NCI-H2107 treated with DMSO at 0.1 percent for 48 hours (cell line): ENCODE measurements around the gene CNOT6.

Experiments
- DNase-seq: peaks from one replicate; lab custom pipeline; 2025; ENCODE audit not compliant: unreplicated experiment; lab: John Stamatoyannopoulos, UW

The CNOT6 gene

GRCh38 chr5:180613814-180614188 lies 119.6 kb downstream of the CNOT6 start:
- no peak for DNase-seq

- no peak for DNase-seq
These were observed 124.3 kb downstream of the CNOT6 start for GRCh38 chr5:180618487-180618828.

GRCh38 chr5:180618829-180619562 lies 124.8 kb downstream of the CNOT6 start:
- no peak for DNase-seq

GRCh38 chr5:180619563-180619915 lies 125.4 kb downstream of the CNOT6 start:
- no peak for DNase-seq

- DNase-seq: no peak
These were observed 125.8 kb downstream of the CNOT6 start for GRCh38 chr5:180620014-180620413.

- DNase-seq: no peak
These were observed 127.1 kb downstream of the CNOT6 start for GRCh38 chr5:180621311-180621710.

- DNase-seq: no peak
These were observed 128.7 kb downstream of the CNOT6 start for GRCh38 chr5:180622910-180623309.

GRCh38 chr5:180623411-180623834 lies 129.2 kb downstream of the CNOT6 start:
- no peak for DNase-seq

- no peak for DNase-seq
These were observed 129.7 kb downstream of the CNOT6 start for GRCh38 chr5:180623844-180624243.

GRCh38 chr5:180624587-180624986 lies 130.4 kb downstream of the CNOT6 start:
- no peak for DNase-seq

GRCh38 chr5:180625125-180625790 lies 131.1 kb downstream of the CNOT6 start:
- DNase-seq: no peak

GRCh38 chr5:180625791-180626660 lies 131.8 kb downstream of the CNOT6 start:
- DNase-seq: no peak

GRCh38 chr5:180626661-180627385 lies 132.6 kb downstream of the CNOT6 start:
- DNase-seq: no peak

- DNase-seq: no peak
These were observed 133.4 kb downstream of the CNOT6 start for GRCh38 chr5:180627386-180628120.
